Fibroblast of skin of left biceps (primary cell): ENCODE measurements around the gene TUBA4A.
"Not testable (repeated sequence)": the region's sequence is repeated elsewhere in the genome, so short reads cannot be mapped to it uniquely, and the experiment has no call there.

Experiments
- DNase-seq, 2 experiments: peaks; one replicate each; pipeline ENCODE4 v3.0.0-alpha.2; 2013; ENCODE audit warnings: low read depth in 2 of 2

Gene TUBA4A

GRCh38 chr2:219268294-219268693, 14.6 kb upstream of the TUBA4A start:
- DNase-seq, result no peak

- no peak for DNase-seq
Observed at GRCh38 chr2:219266886-219267285, 13.2 kb upstream of the TUBA4A start.

- DNase-seq, result no peak
Observed at GRCh38 chr2:219266232-219266631, 12.5 kb upstream of the TUBA4A start.

- no peak for DNase-seq
Observed at GRCh38 chr2:219261024-219261855, 7.5 kb upstream of the TUBA4A start.

GRCh38 chr2:219258942-219259341, 5.2 kb upstream of the TUBA4A start:
- not testable (repeated sequence) for DNase-seq

- no peak for DNase-seq
Observed at GRCh38 chr2:219254590-219255201, 978 bp upstream of the TUBA4A start.

GRCh38 chr2:219252900-219253752, 592 bp downstream of the TUBA4A start, which contains the start of gene TUBA4B:
TSS of gene TUBA4B (plus strand) at chr2:219253243. CDS start at chr2:219253408, 165 bp downstream.
- no peak for DNase-seq

- no peak for DNase-seq
Observed at GRCh38 chr2:219252570-219252899, 1.2 kb downstream of the TUBA4A start.

GRCh38 chr2:219252084-219252483, 1.6 kb downstream of the TUBA4A start:
- DNase-seq, result no peak

GRCh38 chr2:219251656-219252055, 2.1 kb downstream of the TUBA4A start:
- no peak for DNase-seq

GRCh38 chr2:219250049-219250781, 3.5 kb downstream of the TUBA4A start:
- no peak for DNase-seq

- peak in 1 of 2 experiments; percentile 33 for DNase-seq
Observed at GRCh38 chr2:219249203-219249980, 4.3 kb downstream of the TUBA4A start.

GRCh38 chr2:219248845-219249202, 4.9 kb downstream of the TUBA4A start:
- DNase-seq, result no peak

GRCh38 chr2:219247678-219248642, 5.8 kb downstream of the TUBA4A start:
- DNase-seq, result no peak

GRCh38 chr2:219246559-219246958, 7.2 kb downstream of the TUBA4A start:
- no peak for DNase-seq

- no peak for DNase-seq
Observed at GRCh38 chr2:219245899-219246230, 7.9 kb downstream of the TUBA4A start.

- peak; percentile 72 to 73 for DNase-seq
Observed at GRCh38 chr2:219245148-219245898, 8.4 kb downstream of the TUBA4A start, which contains the start of the genes GLB1L and STK16. TSS of gene GLB1L (minus strand) at chr2:219245444. CDS start at chr2:219243573, 1,871 bp downstream. TSS of gene STK16 (plus strand) at chr2:219245479. CDS start at chr2:219246000, 521 bp downstream.

- DNase-seq, result no peak
Observed at GRCh38 chr2:219244789-219245147, 8.9 kb downstream of the TUBA4A start.

- no peak for DNase-seq
Observed at GRCh38 chr2:219243291-219243761, 10.4 kb downstream of the TUBA4A start.
